Body of pancreas (tissue), 4 donors: ENCODE measurements around the gene TMEM201. TPM values are rescaled to one million over a fixed set of nuclear protein-coding genes. Genes with fewer than 3 reads are reported as not detected.

ENCODE experiments used
- ATAC-seq: fragments of 150-250 bp; one replicate; pipeline ENCODE4 v1.9.1; 2016
- DNase-seq, 4 donors: peaks; one replicate each; pipeline ENCODE4 v3.0.0-alpha.2; 2019
- H3K27ac ChIP-seq, 4 donors: fragments of 200-600 bp; sonication (generic); 1 replicate in 3 of 4; 2 replicates in 1 of 4; pipeline versions ENCODE4 v1.5.1 to v1.6.1; 2016 to 2019; ENCODE audit warnings: mild to moderate bottlenecking in 1 of 4, mixed read lengths in 1 of 4, moderate library complexity in 1 of 4
- H3K27me3 ChIP-seq, 2 donors: fragments of 200-600 bp; sonication (generic); one replicate each; pipeline ENCODE4 v1.6.0; 2016; ENCODE audit warnings: mild to moderate bottlenecking in 1 of 2
- H3K36me3 ChIP-seq, 2 donors: fragments of 200-600 bp; sonication (generic); replicated peaks in 1 of 2; 2 replicates each; pipeline ENCODE4 v1.5.1; 2016; ENCODE audit warnings: low read depth in 2 of 2; ENCODE audit not compliant: insufficient read depth in 1 of 2
- H3K4me1 ChIP-seq: fragments of 200-600 bp; sonication (generic); one replicate; pipeline ENCODE4 v1.6.0; 2016
- H3K4me3 ChIP-seq, 2 donors: fragments of 200-600 bp; sonication (generic); 1 replicate in 1 of 2; 2 replicates in 1 of 2; pipeline ENCODE4 v1.5.1; 2016 to 2019
- H3K9me3 ChIP-seq, 3 donors: fragments of 200-600 bp; sonication (generic); 1 replicate in 2 of 3; 2 replicates in 1 of 3; pipeline ENCODE4 v1.5.1; 2016
- CTCF ChIP-seq, 7 experiments: fragments of 450-650 bp in 4 of 7; fragments of 200-600 bp in 3 of 7; sonication (generic) in 3 of 7; IDR thresholded peaks; one replicate each; pipeline ENCODE4 v1.5.1; 2016 to 2019; ENCODE audit warnings: antibody characterized with exemption in 7 of 7
- POLR2A ChIP-seq, 3 donors: fragments of 450-650 bp; IDR thresholded peaks; one replicate each; pipeline ENCODE4 v1.6.1; 2016; ENCODE audit warnings: antibody characterized with exemption in 3 of 3, mild to moderate bottlenecking in 2 of 3
- WGBS, 2 donors: methylation state at CpG; one replicate each; pipeline ENCODE4 v1.1.5; 2017; 5-methylcytosine and 5-hydroxymethylcytosine counted together
- intact Hi-C: fragments of 100-400 bp; cut with DNase I; formaldehyde crosslinking; loops from one replicate; pipeline ENCODE4 v1.15.1; 2023
- total RNA-seq, 2 donors: library from RNA; depleted of rRNA; stranded (reverse); fragments of >200 nt; gene quantifications; one replicate each; pipeline ENCODE4 v1.1.0, GENCODE V29; 2016

TMEM201 gene
- total RNA-seq, 2 donors from 2014 or later, result 7.3 to 12.5 TPM

DNA sequence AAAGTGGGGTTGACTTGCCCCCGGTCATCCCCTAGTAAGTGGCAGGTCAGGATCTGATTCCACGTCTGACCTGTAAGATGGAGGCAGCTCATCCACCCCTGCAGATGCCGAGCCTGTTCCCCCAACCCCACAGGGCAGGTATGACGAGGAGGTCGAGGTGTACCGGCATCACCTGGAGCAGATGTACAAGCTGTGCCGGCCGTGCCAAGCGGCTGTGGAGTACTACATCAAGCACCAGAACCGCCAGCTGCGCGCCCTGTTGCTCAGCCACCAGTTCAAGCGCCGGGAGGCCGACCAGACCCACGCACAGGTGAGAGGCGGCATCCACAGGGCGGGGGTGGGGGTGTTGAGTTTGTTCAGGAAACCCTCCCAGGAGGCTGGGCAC is 9.6 kb downstream of the TMEM201 start:
- peaks cover 2 to 5% of the 10 kb centered on the region in 2 donors for H3K36me3 ChIP-seq
- no peak overlapping the region for H3K4me3 ChIP-seq
- intact Hi-C loops, result no loop called here
- H3K9me3 ChIP-seq, result no peaks in the 10 kb centered on the region
- no peak overlapping the region for H3K27ac ChIP-seq
- 85 to 92% methylated on average over 11 to 17 of the region's 18 CpGs for WGBS, 2 donors
- H3K4me1 ChIP-seq, result peaks cover 10% of the 10 kb centered on the region
- TF ChIP-seq POLR2A (IDR thresholded peaks at IDR 0.05) (no peak), CTCF (IDR thresholded peaks at IDR 0.05) (no peak)
- DNase-seq (no peak), ATAC-seq (no peak)
- H3K27me3 ChIP-seq, result no peaks in the 10 kb centered on the region

DNA sequence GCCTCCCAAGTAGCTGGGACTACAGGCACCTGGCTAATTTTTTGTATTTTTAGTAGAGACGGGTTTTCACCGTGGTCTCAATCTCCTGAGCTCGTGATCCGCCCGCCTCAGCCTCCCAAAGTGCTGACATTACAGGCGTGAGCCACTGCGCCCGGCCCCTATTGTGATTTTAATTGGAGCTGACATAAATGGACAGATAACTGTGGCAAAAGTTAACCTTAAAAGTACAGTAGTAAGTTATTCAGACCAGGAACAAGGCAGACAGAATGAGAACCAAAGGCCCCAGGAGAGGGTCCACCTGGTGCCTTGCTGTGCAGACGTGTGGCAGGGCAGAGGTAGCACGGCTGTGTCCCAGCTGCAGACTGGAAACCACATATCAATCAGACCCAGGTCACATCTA is 11.0 kb downstream of the TMEM201 start:
- Histone ChIP-seq H3K27ac (no peak overlapping the region), H3K4me1 (peaks cover 6% of the 10 kb centered on the region), H3K27me3 (no peaks in the 10 kb centered on the region), H3K36me3 (peaks cover 2 to 5% of the 10 kb centered on the region in 2 donors), H3K9me3 (no peaks in the 10 kb centered on the region), H3K4me3 (no peak overlapping the region)
- 93 to 96% methylated on average over 10 of the region's 10 CpGs for WGBS, 2 donors
- DNase-seq (no peak), ATAC-seq (no peak)
- no peak for TF ChIP-seq CTCF (IDR thresholded peaks at IDR 0.05)
- no peak for TF ChIP-seq POLR2A (IDR thresholded peaks at IDR 0.05)
- intact Hi-C loops, result no loop called here

GRCh38 chr1:9600861-9601834 is 12.4 kb downstream of the TMEM201 start:
- H3K36me3 ChIP-seq, result peaks cover 2 to 5% of the 10 kb centered on the region in 2 donors
- ATAC-seq (no peak), DNase-seq (no peak)
- intact Hi-C loops, result no loop called here
- WGBS, 2 donors, result 91 to 97% methylated on average over 18 to 32 of the region's 39 CpGs
- H3K27ac ChIP-seq, result no peak overlapping the region
- H3K27me3 ChIP-seq, result no peaks in the 10 kb centered on the region
- H3K4me1 ChIP-seq, result peaks cover 2% of the 10 kb centered on the region
- no peak overlapping the region for H3K4me3 ChIP-seq
- TF ChIP-seq POLR2A (IDR thresholded peaks at IDR 0.05), result no peak
- no peak for TF ChIP-seq CTCF (IDR thresholded peaks at IDR 0.05)
- no peaks in the 10 kb centered on the region for H3K9me3 ChIP-seq

DNA sequence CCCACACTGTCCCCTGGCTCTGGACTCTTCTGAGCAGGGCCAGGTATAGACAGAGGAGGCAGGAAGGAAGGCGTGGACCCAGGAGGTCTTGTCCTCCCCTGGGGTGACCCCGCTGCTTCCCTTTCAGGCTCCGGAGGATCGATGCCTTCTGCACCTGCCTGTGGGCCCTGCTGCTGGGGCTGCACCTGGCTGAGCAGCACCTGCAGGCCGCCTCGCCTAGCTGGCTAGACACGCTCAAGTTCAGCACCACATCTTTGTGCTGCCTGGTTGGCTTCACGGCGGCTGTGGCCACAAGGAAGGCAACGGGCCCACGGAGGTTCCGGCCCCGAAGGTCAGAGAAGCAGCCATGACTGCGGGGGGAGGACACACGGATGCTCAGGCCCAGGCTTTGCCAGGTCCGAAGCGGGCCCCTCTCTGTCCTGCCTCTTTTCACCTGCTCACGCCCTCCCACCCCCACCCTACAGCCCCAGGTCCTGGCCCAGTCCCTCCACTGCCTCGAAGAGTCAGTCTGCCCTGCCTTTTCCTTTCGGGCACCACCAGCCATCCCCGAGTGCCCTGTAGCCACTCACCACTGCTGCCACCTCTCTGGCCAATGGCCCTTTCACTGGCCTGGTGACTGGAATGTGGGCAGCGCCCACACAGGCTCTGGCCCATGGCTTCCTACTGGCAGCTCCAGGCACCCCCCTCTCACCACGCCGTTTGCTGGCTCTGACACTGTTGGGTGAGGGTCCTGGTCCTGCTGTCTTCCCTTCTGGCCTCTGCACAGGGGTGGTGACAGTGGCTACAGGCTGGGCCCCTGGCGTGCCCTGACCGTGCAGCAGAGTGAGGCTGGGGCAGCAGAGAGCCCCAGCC is 13.5 kb downstream of the TMEM201 start:
- intact Hi-C loops, result no loop called here
- H3K27me3 ChIP-seq, result no peaks in the 10 kb centered on the region
- TF ChIP-seq CTCF (IDR thresholded peaks at IDR 0.05) (no peak), POLR2A (IDR thresholded peaks at IDR 0.05) (no peak)
- no peaks in the 10 kb centered on the region for H3K9me3 ChIP-seq
- H3K4me3 ChIP-seq, result no peak overlapping the region
- ATAC-seq (no peak), DNase-seq (no peak)
- no peaks in the 10 kb centered on the region for H3K4me1 ChIP-seq
- WGBS, 2 donors, result 94 to 97% methylated on average over 17 to 25 of the region's 26 CpGs
- H3K27ac ChIP-seq, result no peak overlapping the region
- H3K36me3 ChIP-seq, result peaks cover 2 to 5% of the 10 kb centered on the region in 2 donors
